ENCODE results near the gene JAKMIP1. TPM values are rescaled to one million over a fixed set of nuclear protein-coding genes. Genes with fewer than 3 reads are reported as not detected.

JAKMIP1 gene
- polyA plus RNA-seq, 3 donors: 0.08 TPM; not detected in 2

- Mint-ChIP-seq H3K36me3 (peaks cover 3 to 8% of the 10 kb centered on the region in 2 donors), H3K4me3 (peak overlapping the region in 1 of 2 donors; percentile 77), H3K27ac (no peak overlapping the region), H3K4me1 (peaks cover 2% of the 10 kb centered on the region), H3K9me3 (peaks cover 5 to 18% (median 15%) of the 10 kb centered on the region in 7 donors), H3K27me3 (ENCODE audit: low read depth in 3 of 3) (peaks cover 20 to 43% (median 30%) of the 10 kb centered on the region in 3 donors)
- Histone ChIP-seq H3K4me1 (ENCODE audit: control insufficient read depth in 1 of 2, insufficient read depth in 2 of 2, low read length in 2 of 2) (no peaks in the 10 kb centered on the region), H3K4me2 (replicated peaks; ENCODE audit: extremely low read depth, low read length, poor library complexity, severe bottlenecking) (no peak overlapping the region), H3K36me3 (replicated peaks in 1 of 2; ENCODE audit: control insufficient read depth in 1 of 2, insufficient read depth in 2 of 2, low read length in 2 of 2) (no peaks in the 10 kb centered on the region), H3K9ac (ENCODE audit: insufficient read depth, low read length, poor library complexity, severe bottlenecking) (no peak overlapping the region), H3K79me2 (ENCODE audit: insufficient read depth, low read length) (no peaks in the 10 kb centered on the region), H3K27me3 (ENCODE audit: control insufficient read depth in 2 of 2, insufficient read depth in 2 of 2, low read length in 2 of 2) (peaks cover 33 to 34% of the 10 kb centered on the region in 2 donors), H3K4me3 (replicated peaks in 1 of 3; ENCODE audit: low read depth in 2 of 3, low read length in 3 of 3) (no peak overlapping the region), H3K27ac (ENCODE audit: low read depth in 1 of 2, low read length in 2 of 2) (no peak overlapping the region), H2AFZ (ENCODE audit: insufficient read depth, low read depth, low read length, poor library complexity, severe bottlenecking) (no peak overlapping the region), H4K20me1 (ENCODE audit: insufficient read depth, low read length) (no peaks in the 10 kb centered on the region), H3K9me3 (replicated peaks in 1 of 2; ENCODE audit: control insufficient read depth in 1 of 2, insufficient read depth in 1 of 2, low read length in 2 of 2) (peaks cover 10 to 22% of the 10 kb centered on the region in 2 donors)
- no peak for DNase-seq
- TF ChIP-seq, protein P1, sequence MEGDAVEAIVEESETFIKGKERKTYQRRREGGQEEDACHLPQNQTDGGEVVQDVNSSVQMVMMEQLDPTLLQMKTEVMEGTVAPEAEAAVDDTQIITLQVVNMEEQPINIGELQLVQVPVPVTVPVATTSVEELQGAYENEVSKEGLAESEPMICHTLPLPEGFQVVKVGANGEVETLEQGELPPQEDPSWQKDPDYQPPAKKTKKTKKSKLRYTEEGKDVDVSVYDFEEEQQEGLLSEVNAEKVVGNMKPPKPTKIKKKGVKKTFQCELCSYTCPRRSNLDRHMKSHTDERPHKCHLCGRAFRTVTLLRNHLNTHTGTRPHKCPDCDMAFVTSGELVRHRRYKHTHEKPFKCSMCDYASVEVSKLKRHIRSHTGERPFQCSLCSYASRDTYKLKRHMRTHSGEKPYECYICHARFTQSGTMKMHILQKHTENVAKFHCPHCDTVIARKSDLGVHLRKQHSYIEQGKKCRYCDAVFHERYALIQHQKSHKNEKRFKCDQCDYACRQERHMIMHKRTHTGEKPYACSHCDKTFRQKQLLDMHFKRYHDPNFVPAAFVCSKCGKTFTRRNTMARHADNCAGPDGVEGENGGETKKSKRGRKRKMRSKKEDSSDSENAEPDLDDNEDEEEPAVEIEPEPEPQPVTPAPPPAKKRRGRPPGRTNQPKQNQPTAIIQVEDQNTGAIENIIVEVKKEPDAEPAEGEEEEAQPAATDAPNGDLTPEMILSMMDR (IDR thresholded peaks at IDR 0.05): no peak
- 19% methylated on average over 76 of the region's 84 CpGs for WGBS (ENCODE audit: insufficient coverage)
- intact Hi-C loops (cut with micrococcal nuclease): no loop called here
Measured at GRCh38 chr4:6221851-6222760, 21.8 kb upstream of the JAKMIP1 start.

GRCh38 chr4:6221301-6221850 lies 21.0 kb upstream of the JAKMIP1 start:
- intact Hi-C loops (cut with micrococcal nuclease): no loop called here
- 21% methylated on average over 6 of the region's 16 CpGs for WGBS (ENCODE audit: insufficient coverage)
- no peak overlapping the region for H2AFZ ChIP-seq (ENCODE audit: insufficient read depth, low read depth, low read length, poor library complexity, severe bottlenecking)
- H3K9me3 ChIP-seq (replicated peaks in 1 of 2; ENCODE audit: control insufficient read depth in 1 of 2, insufficient read depth in 1 of 2, low read length in 2 of 2): peaks cover 10 to 22% of the 10 kb centered on the region in 2 donors
- Mint-ChIP-seq H3K27me3 (ENCODE audit: low read depth in 3 of 3) (peaks cover 20 to 43% (median 30%) of the 10 kb centered on the region in 3 donors), H3K4me3 (peak overlapping the region in 1 of 2 donors; percentile 69), H3K27ac (no peak overlapping the region), H3K4me1 (peaks cover 2% of the 10 kb centered on the region), H3K36me3 (peaks cover 3 to 8% of the 10 kb centered on the region in 2 donors), H3K9me3 (peaks cover 8 to 18% (median 15%) of the 10 kb centered on the region in 7 donors)
- H3K27me3 ChIP-seq (ENCODE audit: control insufficient read depth in 2 of 2, insufficient read depth in 2 of 2, low read length in 2 of 2): peaks cover 33 to 34% of the 10 kb centered on the region in 2 donors
- no peaks in the 10 kb centered on the region for H3K36me3 ChIP-seq (replicated peaks in 1 of 2; ENCODE audit: control insufficient read depth in 1 of 2, insufficient read depth in 2 of 2, low read length in 2 of 2)
- H3K9ac ChIP-seq (ENCODE audit: insufficient read depth, low read length, poor library complexity, severe bottlenecking): no peak overlapping the region
- DNase-seq: no peak
- no peak overlapping the region for H3K4me3 ChIP-seq (replicated peaks in 1 of 3; ENCODE audit: low read depth in 2 of 3, low read length in 3 of 3)
- H4K20me1 ChIP-seq (ENCODE audit: insufficient read depth, low read length): no peaks in the 10 kb centered on the region
- TF ChIP-seq, protein P1 (IDR thresholded peaks at IDR 0.05): no peak
- H3K4me1 ChIP-seq (ENCODE audit: control insufficient read depth in 1 of 2, insufficient read depth in 2 of 2, low read length in 2 of 2): no peaks in the 10 kb centered on the region
- no peak overlapping the region for H3K4me2 ChIP-seq (replicated peaks; ENCODE audit: extremely low read depth, low read length, poor library complexity, severe bottlenecking)
- no peaks in the 10 kb centered on the region for H3K79me2 ChIP-seq (ENCODE audit: insufficient read depth, low read length)
- no peak overlapping the region for H3K27ac ChIP-seq (ENCODE audit: low read depth in 1 of 2, low read length in 2 of 2)

All from CD14-positive monocyte (primary cell).